Loucy (cell line): ENCODE data around the gene PFDN4.

Experiments used
- EZH2phosphoT487 ChIP-seq: fragments of 200-600 bp; IDR thresholded peaks from 2 replicates; pipeline ENCODE4 v1.6.1; 2018; ENCODE audit warnings: antibody characterized with exemption, mild to moderate bottlenecking, moderate library complexity, borderline replicate concordance
- TF ChIP-seq, protein P1 (sequence below): fragments of 200-600 bp; sonication (generic); conservative IDR thresholded peaks from 2 replicates; pipeline ENCODE4 v1.5.1; 2014; ENCODE audit warnings: mild to moderate bottlenecking, antibody characterized with exemption, low read length

DNA sequence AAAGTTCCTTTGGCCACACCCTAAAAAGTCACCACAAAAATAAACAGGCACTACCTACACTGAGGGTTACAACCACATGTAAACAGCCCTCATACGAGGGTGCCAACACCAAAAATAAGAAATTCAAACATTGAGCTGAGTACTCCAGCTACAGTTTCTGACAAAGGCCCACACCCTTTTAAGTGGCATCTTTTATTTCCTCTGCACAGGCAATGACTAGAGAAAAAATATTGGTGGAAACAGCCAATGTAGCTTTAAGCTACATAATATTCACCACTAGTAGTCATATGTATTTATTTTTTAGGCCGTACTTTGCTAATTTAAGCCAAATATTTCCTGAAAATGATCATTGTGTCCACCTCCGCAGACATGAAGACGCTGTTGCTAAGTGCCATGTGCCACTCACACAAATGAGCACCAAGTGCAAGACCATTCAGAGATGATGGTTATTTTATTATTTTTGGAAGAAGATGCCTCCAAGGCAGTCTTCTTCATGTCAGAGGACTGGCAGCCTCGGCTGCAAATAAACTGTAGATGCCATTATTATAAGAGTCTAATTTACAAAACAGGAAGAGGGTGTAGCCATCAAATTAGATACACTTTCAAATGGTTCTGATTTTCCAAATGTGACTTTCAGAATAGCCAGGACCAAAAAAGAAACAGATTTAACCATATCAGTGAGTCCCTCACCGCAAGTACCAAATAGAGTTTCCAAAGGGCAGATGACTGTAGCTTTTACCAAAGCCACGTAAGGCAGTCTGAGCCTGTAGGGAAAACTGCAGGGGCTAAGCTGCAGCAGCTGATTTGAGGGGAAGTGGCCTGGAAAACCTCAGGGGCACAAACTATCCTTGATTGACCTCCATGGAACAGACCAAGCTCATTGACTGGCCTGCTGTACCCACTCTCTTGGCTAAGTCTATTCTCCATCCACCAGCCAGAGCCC lies 47.6 kb upstream of the PFDN4 start:
- TF ChIP-seq, protein P1, sequence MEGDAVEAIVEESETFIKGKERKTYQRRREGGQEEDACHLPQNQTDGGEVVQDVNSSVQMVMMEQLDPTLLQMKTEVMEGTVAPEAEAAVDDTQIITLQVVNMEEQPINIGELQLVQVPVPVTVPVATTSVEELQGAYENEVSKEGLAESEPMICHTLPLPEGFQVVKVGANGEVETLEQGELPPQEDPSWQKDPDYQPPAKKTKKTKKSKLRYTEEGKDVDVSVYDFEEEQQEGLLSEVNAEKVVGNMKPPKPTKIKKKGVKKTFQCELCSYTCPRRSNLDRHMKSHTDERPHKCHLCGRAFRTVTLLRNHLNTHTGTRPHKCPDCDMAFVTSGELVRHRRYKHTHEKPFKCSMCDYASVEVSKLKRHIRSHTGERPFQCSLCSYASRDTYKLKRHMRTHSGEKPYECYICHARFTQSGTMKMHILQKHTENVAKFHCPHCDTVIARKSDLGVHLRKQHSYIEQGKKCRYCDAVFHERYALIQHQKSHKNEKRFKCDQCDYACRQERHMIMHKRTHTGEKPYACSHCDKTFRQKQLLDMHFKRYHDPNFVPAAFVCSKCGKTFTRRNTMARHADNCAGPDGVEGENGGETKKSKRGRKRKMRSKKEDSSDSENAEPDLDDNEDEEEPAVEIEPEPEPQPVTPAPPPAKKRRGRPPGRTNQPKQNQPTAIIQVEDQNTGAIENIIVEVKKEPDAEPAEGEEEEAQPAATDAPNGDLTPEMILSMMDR: no peak
- no peak for TF ChIP-seq EZH2phosphoT487
